ENCODE data around the gene RCC1. TPM values are rescaled to one million over a fixed set of nuclear protein-coding genes. Genes with fewer than 3 reads are reported as not detected.
"Not testable (repeated sequence)": the region's sequence is repeated elsewhere in the genome, so short reads cannot be mapped to it uniquely, and the experiment has no call there.

RCC1 gene
- total RNA-seq, 4 donors from 2014 or later = 5.8 to 21.6 (median 12.7) TPM

DNA sequence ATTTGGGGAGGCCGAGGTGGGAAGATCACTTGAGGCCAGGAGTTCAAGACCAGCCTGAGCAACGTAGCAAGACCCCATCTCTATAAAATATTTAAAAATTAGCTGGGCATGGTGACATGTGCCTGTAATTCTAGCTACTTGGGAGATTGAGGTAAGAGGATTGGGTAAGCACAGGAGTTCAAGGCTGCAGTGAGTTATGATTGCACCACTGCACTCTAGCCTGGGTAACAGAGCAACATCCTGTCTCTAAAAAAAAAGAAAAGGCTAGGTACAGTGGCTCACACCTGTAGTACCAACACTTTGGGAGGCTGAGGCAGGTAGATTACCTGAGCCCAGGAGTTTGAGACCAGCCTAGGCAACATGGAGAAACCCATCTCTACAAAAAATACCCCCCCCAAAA is 35.7 kb upstream of the RCC1 start:
- Histone ChIP-seq H3K4me3 (no peak overlapping the region), H3K9me3 (no peaks in the 10 kb centered on the region), H3K27ac (no peak overlapping the region), H3K27me3 (no peaks in the 10 kb centered on the region), H3K36me3 (peaks cover 0 to 70% of the 10 kb centered on the region in 2 donors), H3K4me1 (no peaks in the 10 kb centered on the region)
- ATAC-seq = no peak
- no peak for TF ChIP-seq POLR2A (IDR thresholded peaks at IDR 0.05)
- WGBS, 2 donors (ENCODE audit: low coverage in 1 of 2) = 50 to 91% methylated on average over 2 of the region's 2 CpGs

- not testable (repeated sequence) for H3K4me3 ChIP-seq
- H3K36me3 ChIP-seq = peaks cover 0 to 100% of the 10 kb centered on the region in 2 donors
- WGBS, 2 donors (ENCODE audit: low coverage in 1 of 2) = 92 to 95% methylated on average over 6 to 11 of the region's 13 CpGs
These were observed 26.3 kb upstream of the RCC1 start for GRCh38 chr1:28479497-28479896.

DNA sequence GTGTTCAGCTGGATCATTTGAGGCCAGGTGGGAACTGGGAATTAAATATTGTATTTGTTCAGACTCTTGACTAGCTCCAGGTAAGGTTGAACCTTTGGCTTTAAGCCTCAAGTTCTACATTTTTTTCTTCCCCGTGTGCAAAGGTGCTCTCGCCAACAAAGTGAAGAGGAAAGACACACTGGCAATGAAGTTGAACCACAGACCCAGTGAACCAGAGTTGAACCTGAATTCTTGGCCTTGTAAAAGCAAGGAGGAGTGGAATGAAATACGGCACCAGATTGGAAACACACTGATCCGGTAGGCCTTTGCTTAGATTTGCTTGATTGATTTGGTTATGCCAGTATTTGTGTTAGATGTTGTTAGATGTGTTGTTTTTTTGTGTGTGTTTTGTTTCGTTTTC is 25.5 kb upstream of the RCC1 start:
- no peak overlapping the region for H3K27ac ChIP-seq
- no peak for TF ChIP-seq CTCF (IDR thresholded peaks at IDR 0.05)
- TF ChIP-seq EP300 (IDR thresholded peaks at IDR 0.05) = no peak
- no peak for TF ChIP-seq POLR2A (IDR thresholded peaks at IDR 0.05)
- TF ChIP-seq POLR2AphosphoS5 (IDR thresholded peaks at IDR 0.05) = no peak
- H3K4me1 ChIP-seq = no peaks in the 10 kb centered on the region
- H3K9me3 ChIP-seq = no peaks in the 10 kb centered on the region
- no peaks in the 10 kb centered on the region for H3K27me3 ChIP-seq
- ATAC-seq = no peak
- 86 to 88% methylated on average over 4 to 5 of the region's 5 CpGs for WGBS, 2 donors (ENCODE audit: low coverage in 1 of 2)
- H3K4me3 ChIP-seq = no peak overlapping the region
- peaks cover 0 to 100% of the 10 kb centered on the region in 2 donors for H3K36me3 ChIP-seq

More at GRCh38 chr1:28479497-28479896, 26.3 kb upstream of the RCC1 start:
- ATAC-seq, H3K27ac ChIP-seq, H3K27me3 ChIP-seq, H3K9me3 ChIP-seq, H3K4me1 ChIP-seq: not testable (repeated sequence)

- H3K9me3 ChIP-seq = no peaks in the 10 kb centered on the region
- no peak overlapping the region for H3K4me3 ChIP-seq
- WGBS, 2 donors (ENCODE audit: low coverage in 1 of 2) = 60 to 80% methylated on average over 1 to 3 of the region's 3 CpGs
- no peaks in the 10 kb centered on the region for H3K4me1 ChIP-seq
- TF ChIP-seq CTCF (IDR thresholded peaks at IDR 0.05) = no peak
- no peak for TF ChIP-seq EP300 (IDR thresholded peaks at IDR 0.05)
- no peak for TF ChIP-seq POLR2AphosphoS5 (IDR thresholded peaks at IDR 0.05)
- peaks cover 0 to 100% of the 10 kb centered on the region in 2 donors for H3K36me3 ChIP-seq
- no peak overlapping the region for H3K27ac ChIP-seq
- no peak for ATAC-seq
- H3K27me3 ChIP-seq = no peaks in the 10 kb centered on the region
These were observed 23.7 kb upstream of the RCC1 start for GRCh38 chr1:28482138-28482537.

DNA sequence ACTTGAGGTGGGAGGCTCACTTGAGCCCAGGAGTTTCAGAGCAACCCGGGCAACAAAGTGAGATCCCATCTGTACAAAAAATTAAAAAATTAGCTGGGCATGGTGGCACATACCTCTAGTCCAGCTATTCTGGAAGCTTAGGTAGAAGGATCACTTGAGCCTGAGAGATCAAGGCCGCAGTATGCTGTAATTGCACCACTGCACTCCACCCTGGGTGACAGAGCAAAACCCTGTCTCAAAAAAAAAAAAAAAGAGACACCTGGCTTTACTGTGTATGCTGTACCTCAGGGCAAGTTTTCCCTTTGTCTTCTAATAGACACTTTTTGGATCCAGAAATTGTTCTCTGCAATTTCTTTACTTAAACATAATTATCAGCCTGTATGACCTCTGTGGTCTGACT is 23.1 kb upstream of the RCC1 start:
- ATAC-seq = no peak
- TF ChIP-seq POLR2A (IDR thresholded peaks at IDR 0.05) (no peak), EP300 (IDR thresholded peaks at IDR 0.05) (no peak), CTCF (IDR thresholded peaks at IDR 0.05) (no peak), POLR2AphosphoS5 (IDR thresholded peaks at IDR 0.05) (no peak)
- 81% methylated on average over 2 of the region's 2 CpGs; no CpG with 5 or more reads in 1 of the 2 donors for WGBS, 2 donors (ENCODE audit: low coverage in 1 of 2)
- Histone ChIP-seq H3K9me3 (no peaks in the 10 kb centered on the region), H3K4me1 (no peaks in the 10 kb centered on the region), H3K27ac (no peak overlapping the region), H3K27me3 (no peaks in the 10 kb centered on the region), H3K4me3 (no peak overlapping the region), H3K36me3 (peaks cover 0 to 97% of the 10 kb centered on the region in 2 donors)

GRCh38 chr1:28494737-28495136 is 11.1 kb upstream of the RCC1 start:
- ATAC-seq = no peak
- Histone ChIP-seq H3K27me3 (no peaks in the 10 kb centered on the region), H3K36me3 (peaks cover 5 to 98% of the 10 kb centered on the region in 2 donors), H3K9me3 (no peaks in the 10 kb centered on the region), H3K4me3 (no peak overlapping the region), H3K4me1 (no peaks in the 10 kb centered on the region), H3K27ac (no peak overlapping the region)
- WGBS, 2 donors (ENCODE audit: low coverage in 1 of 2) = 92% methylated on average over 1 of the region's 1 CpG; no CpG with 5 or more reads in 1 of the 2 donors
- TF ChIP-seq POLR2A (IDR thresholded peaks at IDR 0.05) = no peak
- TF ChIP-seq CTCF (IDR thresholded peaks at IDR 0.05) = no peak
- TF ChIP-seq EP300 (IDR thresholded peaks at IDR 0.05) = no peak
- TF ChIP-seq POLR2AphosphoS5 (IDR thresholded peaks at IDR 0.05) = no peak
